HL-60 (cell line): ENCODE data around the gene SLC38A10.

ENCODE experiments used
- GABPA ChIP-seq: IDR thresholded peaks from 2 replicates; pipeline ENCODE4 v1.6.1; 2012; ENCODE audit warnings: low read depth
- POLR2AphosphoS5 ChIP-seq: IDR thresholded peaks from 2 replicates; pipeline ENCODE4 v1.6.1; 2012; ENCODE audit warnings: low read depth
- SPI1 ChIP-seq: IDR thresholded peaks from 2 replicates; pipeline ENCODE4 v1.6.1; 2012; ENCODE audit warnings: low read depth, mild to moderate bottlenecking, borderline replicate concordance
- TF ChIP-seq, protein P1 (sequence below): IDR thresholded peaks from one replicate; pipeline ENCODE4 v1.5.1; 2011; ENCODE audit warnings: low read length, control low read depth, inconsistent platforms; ENCODE audit not compliant: insufficient read depth
- TF ChIP-seq, protein P2 (sequence below): IDR thresholded peaks from 2 replicates; pipeline ENCODE4 v1.6.1; 2012; ENCODE audit warnings: low read depth; ENCODE audit not compliant: insufficient replicate concordance

DNA sequence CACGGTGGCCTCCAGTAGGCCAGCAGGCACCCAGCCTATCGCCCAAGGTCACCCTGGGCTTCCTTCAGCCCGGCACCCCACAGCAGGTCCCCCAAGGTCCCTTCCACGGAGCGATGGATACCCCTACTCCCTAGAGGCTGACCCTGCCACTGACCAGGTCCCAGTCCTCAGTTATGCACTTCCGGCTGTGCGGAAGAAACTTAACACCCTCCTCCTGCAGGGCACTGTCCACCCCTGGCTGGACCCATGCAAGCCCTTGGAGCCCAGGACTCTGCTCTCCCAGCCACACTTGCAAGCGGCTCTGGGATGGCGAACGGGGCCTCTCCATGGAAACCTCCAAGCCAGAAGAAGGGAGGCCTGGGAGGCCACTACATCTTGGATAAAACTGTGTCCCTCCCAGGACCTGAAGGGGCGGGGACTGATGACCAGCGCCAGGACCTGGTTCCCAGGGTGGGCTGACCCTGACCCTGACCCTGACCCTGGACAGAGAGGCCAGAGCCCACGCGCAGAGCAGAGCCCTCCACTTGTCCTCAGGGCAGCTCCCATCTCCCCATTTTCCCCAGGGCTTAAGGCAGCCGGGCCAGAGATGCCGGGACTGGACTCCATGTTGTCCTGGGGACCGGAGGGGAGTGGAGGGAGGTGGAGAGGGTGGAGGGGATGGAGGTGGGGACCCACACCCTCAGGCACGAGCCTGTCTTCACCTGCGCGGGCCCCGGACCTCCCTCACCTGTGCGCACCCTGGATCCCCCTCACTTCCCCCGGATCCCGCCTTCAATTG, 73.1 kb downstream of the SLC38A10 start:
- TF ChIP-seq GABPA (no peak), POLR2AphosphoS5 (no peak), SPI1 (no peak)
- TF ChIP-seq, protein P1, sequence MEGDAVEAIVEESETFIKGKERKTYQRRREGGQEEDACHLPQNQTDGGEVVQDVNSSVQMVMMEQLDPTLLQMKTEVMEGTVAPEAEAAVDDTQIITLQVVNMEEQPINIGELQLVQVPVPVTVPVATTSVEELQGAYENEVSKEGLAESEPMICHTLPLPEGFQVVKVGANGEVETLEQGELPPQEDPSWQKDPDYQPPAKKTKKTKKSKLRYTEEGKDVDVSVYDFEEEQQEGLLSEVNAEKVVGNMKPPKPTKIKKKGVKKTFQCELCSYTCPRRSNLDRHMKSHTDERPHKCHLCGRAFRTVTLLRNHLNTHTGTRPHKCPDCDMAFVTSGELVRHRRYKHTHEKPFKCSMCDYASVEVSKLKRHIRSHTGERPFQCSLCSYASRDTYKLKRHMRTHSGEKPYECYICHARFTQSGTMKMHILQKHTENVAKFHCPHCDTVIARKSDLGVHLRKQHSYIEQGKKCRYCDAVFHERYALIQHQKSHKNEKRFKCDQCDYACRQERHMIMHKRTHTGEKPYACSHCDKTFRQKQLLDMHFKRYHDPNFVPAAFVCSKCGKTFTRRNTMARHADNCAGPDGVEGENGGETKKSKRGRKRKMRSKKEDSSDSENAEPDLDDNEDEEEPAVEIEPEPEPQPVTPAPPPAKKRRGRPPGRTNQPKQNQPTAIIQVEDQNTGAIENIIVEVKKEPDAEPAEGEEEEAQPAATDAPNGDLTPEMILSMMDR: no peak
- TF ChIP-seq, protein P2, sequence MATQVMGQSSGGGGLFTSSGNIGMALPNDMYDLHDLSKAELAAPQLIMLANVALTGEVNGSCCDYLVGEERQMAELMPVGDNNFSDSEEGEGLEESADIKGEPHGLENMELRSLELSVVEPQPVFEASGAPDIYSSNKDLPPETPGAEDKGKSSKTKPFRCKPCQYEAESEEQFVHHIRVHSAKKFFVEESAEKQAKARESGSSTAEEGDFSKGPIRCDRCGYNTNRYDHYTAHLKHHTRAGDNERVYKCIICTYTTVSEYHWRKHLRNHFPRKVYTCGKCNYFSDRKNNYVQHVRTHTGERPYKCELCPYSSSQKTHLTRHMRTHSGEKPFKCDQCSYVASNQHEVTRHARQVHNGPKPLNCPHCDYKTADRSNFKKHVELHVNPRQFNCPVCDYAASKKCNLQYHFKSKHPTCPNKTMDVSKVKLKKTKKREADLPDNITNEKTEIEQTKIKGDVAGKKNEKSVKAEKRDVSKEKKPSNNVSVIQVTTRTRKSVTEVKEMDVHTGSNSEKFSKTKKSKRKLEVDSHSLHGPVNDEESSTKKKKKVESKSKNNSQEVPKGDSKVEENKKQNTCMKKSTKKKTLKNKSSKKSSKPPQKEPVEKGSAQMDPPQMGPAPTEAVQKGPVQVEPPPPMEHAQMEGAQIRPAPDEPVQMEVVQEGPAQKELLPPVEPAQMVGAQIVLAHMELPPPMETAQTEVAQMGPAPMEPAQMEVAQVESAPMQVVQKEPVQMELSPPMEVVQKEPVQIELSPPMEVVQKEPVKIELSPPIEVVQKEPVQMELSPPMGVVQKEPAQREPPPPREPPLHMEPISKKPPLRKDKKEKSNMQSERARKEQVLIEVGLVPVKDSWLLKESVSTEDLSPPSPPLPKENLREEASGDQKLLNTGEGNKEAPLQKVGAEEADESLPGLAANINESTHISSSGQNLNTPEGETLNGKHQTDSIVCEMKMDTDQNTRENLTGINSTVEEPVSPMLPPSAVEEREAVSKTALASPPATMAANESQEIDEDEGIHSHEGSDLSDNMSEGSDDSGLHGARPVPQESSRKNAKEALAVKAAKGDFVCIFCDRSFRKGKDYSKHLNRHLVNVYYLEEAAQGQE: no peak
